ENCODE measurements around the gene SBK1. TPM values are rescaled to one million over a fixed set of nuclear protein-coding genes. Genes with fewer than 3 reads are reported as not detected.

SBK1 gene
- total and polyA plus RNA-seq, 5 experiments from 2014 or later = 5.7 to 21.3 (median 19.9) TPM

DNA sequence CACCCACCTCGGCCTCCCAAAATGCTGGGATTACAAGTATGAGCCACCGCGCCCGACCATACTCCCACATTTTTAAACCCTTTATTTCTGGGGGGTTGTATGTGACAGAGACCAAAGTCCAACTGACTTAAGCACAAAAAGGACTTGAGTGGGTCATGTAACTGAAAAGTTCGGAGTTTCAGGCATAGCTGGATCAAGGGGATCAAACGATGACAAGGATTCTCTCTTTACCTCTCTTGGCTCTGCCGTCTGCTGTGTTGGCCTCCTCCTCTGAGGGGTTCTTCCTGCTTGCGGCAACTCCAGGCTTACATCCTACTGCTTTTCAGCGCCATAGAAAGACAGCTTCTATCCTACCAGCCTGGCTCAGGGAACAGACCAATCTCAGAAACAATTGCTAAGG is 9.2 kb upstream of the SBK1 start:
- POLR2A ChIA-PET = interaction anchor here (29.8 kb wide), 1 partner anchor 23 kb away, joined by 888 read pairs; the partner anchor contains the start of gene SBK1
- Mint-ChIP-seq H3K27ac (peak overlapping the region in 3 of 10 donors; percentile 33 to 43 (median 41)), H3K4me1 (peaks cover 6 to 31% (median 22%) of the 10 kb centered on the region in 4 donors), H3K27me3 (no peaks in the 10 kb centered on the region), H3K4me3 (no peak overlapping the region), H3K36me3 (no peaks in the 10 kb centered on the region), H3K9me3 (no peaks in the 10 kb centered on the region)
- DNase-seq (no peak), ATAC-seq (no peak)

DNA sequence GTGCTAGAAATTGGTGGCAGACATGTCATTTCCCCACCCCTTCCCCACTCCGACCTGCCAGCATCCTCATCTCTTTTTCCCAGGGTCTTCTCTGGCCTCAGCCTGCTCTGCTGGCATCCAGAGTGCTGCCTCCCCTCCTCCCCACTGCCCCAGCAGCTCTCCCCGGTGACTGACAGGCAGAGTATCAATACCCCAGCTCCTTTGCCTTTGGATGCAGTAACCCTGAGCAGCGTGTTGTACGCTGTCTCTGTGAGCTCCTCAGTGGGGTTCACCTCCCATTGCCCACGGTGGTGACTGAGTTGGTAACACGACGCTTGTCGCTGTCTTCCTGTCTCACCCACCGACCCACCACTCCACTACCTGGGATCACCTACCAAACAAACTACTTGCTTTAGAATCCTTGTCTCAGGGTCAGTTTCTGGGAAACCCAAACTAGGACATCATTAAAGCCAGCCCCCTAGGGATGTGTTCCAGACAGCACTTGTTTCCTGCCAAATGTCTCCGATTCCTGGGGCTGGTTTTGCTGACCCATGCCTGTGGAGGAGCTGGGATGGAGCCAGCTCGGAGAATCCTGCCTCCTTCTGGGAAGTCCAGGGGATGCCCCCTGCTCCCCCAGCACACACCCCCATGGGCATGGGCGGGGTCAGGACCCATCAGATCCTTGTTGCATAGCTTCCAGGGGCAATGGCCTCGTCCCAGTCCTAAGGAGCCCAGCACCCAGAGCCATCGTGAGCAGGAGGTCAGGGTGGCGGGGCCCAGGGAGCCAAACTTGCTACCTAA is 8.3 kb upstream of the SBK1 start:
- H3K27ac Mint-ChIP-seq = peak overlapping the region in 8 of 10 donors; percentile 35 to 79 (median 48)
- H3K27me3 Mint-ChIP-seq = no peaks in the 10 kb centered on the region
- no peaks in the 10 kb centered on the region for H3K36me3 Mint-ChIP-seq
- H3K4me1 Mint-ChIP-seq = peaks cover 10 to 32% (median 26%) of the 10 kb centered on the region in 4 donors
- no peaks in the 10 kb centered on the region for H3K9me3 Mint-ChIP-seq
- no peak for DNase-seq
- no peak overlapping the region for H3K4me3 Mint-ChIP-seq
- POLR2A ChIA-PET = interaction anchor here (29.8 kb wide), 1 partner anchor 23 kb away, joined by 888 read pairs; the partner anchor contains the start of gene SBK1
- no peak for ATAC-seq

DNA sequence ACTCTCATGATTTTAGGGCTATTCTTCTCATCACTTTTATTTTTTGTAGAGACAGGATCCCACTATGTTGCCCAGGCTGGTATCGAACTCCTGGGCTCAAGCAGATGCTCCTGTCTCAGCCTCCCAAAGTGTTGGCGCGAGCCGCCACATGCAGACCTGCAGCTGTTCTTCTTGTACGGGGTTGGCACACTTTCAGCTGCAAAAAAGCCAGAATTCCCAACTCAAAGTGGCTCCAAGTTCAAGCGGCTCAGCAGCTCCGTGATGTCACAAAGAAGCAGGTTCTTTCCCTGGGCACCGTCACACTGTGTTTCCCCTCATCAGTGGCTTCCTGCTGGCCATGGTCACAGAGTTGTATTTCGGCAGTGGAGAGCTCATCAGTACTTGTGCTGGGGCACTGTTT is 6.7 kb upstream of the SBK1 start:
- Mint-ChIP-seq H3K36me3 (no peaks in the 10 kb centered on the region), H3K9me3 (no peaks in the 10 kb centered on the region), H3K4me3 (peak overlapping the region in 1 of 10 donors; percentile 56), H3K4me1 (peaks cover 20 to 40% (median 33%) of the 10 kb centered on the region in 4 donors), H3K27ac (peak overlapping the region in 4 of 10 donors; percentile 10 to 65 (median 46)), H3K27me3 (no peaks in the 10 kb centered on the region)
- DNase-seq (no peak), ATAC-seq (no peak)
- POLR2A ChIA-PET = interaction anchor here (29.8 kb wide), 1 partner anchor 21 kb away, joined by 888 read pairs; the partner anchor contains the start of gene SBK1

DNA sequence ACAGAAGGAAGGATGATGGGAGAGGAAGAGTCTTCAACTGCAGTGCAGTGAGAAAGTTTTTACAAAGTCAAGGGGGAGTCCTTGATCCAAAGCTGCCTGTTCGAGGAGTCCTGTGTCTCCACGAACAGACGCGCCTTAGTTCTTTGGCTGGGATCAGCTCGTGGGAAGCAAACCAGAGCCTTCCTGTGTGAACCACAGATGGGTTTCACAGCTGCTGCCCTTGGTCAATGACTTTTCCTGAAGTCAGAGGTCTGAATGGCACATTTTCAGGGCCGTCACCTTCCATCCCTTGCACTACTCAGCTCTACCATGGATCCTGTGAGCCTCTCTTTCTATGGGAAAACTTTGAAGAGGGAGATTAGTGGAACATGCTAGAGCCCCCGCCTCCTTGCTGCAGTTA is 4.2 kb upstream of the SBK1 start:
- no peaks in the 10 kb centered on the region for H3K36me3 Mint-ChIP-seq
- H3K27ac Mint-ChIP-seq = peak overlapping the region in 9 of 10 donors; percentile 34 to 92 (median 63)
- POLR2A ChIA-PET = interaction anchor here (29.8 kb wide), 1 partner anchor 18 kb away, joined by 888 read pairs; the partner anchor contains the start of gene SBK1
- DNase-seq (no peak), ATAC-seq (no peak)
- peaks cover 23 to 45% (median 40%) of the 10 kb centered on the region in 4 donors for H3K4me1 Mint-ChIP-seq
- H3K9me3 Mint-ChIP-seq = peaks cover 0 to 2% (median 0%) of the 10 kb centered on the region in 9 donors
- H3K27me3 Mint-ChIP-seq = no peaks in the 10 kb centered on the region
- H3K4me3 Mint-ChIP-seq = peak overlapping the region in 2 of 10 donors; percentile 3 to 38

DNA sequence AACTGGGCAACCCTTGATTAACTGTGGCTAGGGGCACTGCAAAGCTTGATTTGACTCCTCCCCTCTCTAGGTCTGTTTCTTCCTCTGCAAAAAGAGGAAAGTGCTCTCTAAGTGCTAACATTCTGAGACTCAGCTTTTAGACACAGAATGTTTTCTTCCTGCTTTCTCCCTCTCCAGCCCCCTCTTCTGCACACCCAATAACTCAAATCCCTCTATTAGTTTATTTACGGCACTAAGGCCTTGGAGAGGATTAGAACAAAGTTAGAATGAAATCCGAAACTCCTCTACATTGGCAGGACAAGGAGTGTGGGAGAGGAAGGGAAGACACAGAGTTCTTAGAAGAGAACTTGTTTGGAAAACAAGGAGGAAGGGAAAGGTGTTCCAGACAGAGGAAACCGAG is 3.3 kb upstream of the SBK1 start:
- POLR2A ChIA-PET = interaction anchor here (1.2 to 29.8 kb wide), 2 partner anchors 10 to 17 kb away, joined by 15 to 888 read pairs; partner anchors contain the start of gene SBK1
- Mint-ChIP-seq H3K36me3 (no peaks in the 10 kb centered on the region), H3K27me3 (no peaks in the 10 kb centered on the region), H3K4me3 (peak overlapping the region in 8 of 10 donors; percentile 22 to 63 (median 34)), H3K4me1 (peaks cover 25 to 50% (median 47%) of the 10 kb centered on the region in 4 donors), H3K9me3 (peaks cover 0 to 2% (median 0%) of the 10 kb centered on the region in 9 donors), H3K27ac (peak overlapping the region in 8 of 10 donors; percentile 45 to 92 (median 78))
- no peak for DNase-seq
- no peak for ATAC-seq

DNA sequence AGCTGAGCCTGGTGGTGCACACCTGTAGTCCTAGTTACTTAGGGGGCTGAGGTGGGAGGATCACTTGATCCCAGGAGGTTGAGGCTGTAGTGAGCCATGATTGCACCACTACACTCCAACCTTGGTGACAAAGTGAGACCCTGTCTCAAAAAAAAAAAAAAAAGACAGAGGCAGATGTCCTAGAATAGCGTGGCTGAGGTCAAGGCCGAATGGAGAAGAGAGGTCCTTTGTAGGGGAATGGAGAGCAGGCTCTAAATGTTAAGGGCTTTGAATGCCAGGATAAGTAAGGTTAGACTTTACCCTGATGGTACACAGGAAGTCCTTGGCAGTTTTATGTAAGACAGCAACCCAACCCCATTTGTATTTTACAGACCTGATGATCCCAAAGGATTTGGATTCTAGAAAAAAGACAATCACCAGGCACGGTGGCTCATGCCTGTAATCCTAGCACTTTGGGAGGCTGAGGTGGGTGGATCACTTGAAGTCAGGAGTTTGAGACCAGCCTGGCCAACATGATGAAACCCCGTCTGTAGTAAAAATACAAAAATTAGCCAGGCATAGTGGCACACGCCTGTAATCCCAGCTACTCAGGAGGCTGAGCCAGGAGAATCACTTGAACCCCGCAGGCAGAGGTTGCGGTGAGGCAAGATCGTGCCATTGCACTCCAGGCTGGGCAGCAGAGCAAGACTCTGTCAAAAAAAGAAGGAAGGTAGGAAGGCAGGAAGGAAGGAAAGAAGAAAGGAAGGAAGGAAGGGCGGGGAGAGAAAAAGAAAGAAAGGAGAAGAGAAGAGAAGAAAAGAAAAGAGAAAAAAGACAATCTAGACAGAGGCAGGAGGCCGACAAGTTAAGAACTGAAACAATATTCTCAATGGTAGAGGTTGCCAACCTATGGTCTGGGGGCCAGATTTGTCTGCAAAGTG is 2.1 kb upstream of the SBK1 start:
- no peak for DNase-seq
- Mint-ChIP-seq H3K27me3 (no peaks in the 10 kb centered on the region), H3K4me1 (peaks cover 34 to 62% (median 59%) of the 10 kb centered on the region in 4 donors), H3K36me3 (no peaks in the 10 kb centered on the region), H3K27ac (peak overlapping the region in 9 of 10 donors; percentile 61 to 92 (median 83)), H3K4me3 (peak overlapping the region; percentile 48 to 86 (median 68)), H3K9me3 (peaks cover 0 to 2% (median 0%) of the 10 kb centered on the region in 9 donors)
- POLR2A ChIA-PET = interaction anchor here (1.2 to 29.8 kb wide), 2 partner anchors 11 to 16 kb away, joined by 15 to 888 read pairs; partner anchors contain the start of gene SBK1
- no peak for ATAC-seq

DNA sequence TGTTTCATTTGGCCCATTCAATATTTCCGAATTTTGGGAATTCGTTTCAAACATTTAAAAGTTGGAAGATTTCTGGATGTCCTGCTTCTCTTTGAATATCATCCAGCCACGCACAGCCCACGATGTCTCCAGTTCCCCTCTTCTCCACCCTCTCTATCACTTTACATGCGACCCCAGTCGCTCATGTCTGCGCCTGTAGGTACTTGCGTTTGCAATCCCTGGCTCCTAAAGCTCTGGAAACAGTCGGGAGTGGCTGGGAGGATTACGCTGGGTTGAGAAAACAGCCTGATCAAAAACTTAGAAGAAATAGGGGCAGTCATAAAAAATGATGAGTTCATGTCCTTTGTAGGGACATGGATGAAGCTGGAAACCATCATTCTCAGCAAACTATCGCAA is 1.5 kb upstream of the SBK1 start:
- no peak for DNase-seq
- POLR2A ChIA-PET = interaction anchor here (29.8 to 31.4 kb wide), 2 partner anchors 2 to 16 kb away, joined by 888 read pairs; partner anchors contain the start of gene SBK1
- Mint-ChIP-seq H3K9me3 (peaks cover 0 to 2% (median 0%) of the 10 kb centered on the region in 9 donors), H3K36me3 (no peaks in the 10 kb centered on the region), H3K4me3 (peak overlapping the region; percentile 12 to 80 (median 68)), H3K27ac (peak overlapping the region in 8 of 10 donors; percentile 52 to 87 (median 81)), H3K4me1 (peaks cover 37 to 68% (median 64%) of the 10 kb centered on the region in 4 donors), H3K27me3 (no peaks in the 10 kb centered on the region)
- no peak for ATAC-seq

DNA sequence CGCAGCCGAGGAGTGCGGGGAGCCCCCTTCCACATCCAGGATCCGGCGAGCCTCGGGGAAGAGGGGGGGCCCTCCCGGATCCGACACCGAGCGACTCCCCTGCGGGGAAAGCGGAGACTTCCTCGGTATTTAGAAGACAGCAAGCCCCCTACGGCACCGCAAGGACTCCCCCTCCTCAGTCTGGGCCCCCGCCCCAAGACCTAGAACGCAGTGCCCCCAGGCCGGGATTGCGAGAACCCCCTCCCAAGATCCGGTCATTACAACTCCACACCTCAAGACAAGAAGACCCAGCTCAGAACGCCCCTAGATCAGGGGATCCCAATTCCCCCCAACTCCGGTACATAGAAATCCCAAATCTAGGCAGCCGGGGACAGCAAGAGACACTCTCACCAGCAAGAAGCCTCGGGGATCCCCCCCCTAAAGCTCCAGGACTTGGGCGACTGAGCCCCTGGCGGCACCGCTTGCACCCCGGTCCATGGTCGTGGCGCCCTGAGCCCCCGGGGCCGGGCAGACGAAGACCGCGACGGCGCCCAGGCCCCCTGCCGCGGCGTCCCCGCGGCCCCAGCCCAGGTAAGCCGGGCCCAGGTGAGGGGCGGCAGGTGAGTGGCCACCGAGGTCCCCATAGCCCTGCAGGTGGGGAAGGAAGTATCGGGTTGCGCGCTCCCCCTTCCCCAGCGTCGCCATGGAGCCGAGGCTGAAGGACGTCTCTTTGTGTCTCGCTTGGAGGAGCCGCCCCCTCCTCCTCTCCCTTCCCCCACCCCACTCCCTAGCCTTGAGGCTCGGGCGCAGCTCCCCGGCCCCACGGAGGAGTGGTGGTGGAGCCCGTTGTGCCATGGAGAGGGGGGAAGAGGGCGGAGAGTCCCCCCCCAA is 641 bp downstream of the SBK1 start:
- H3K27me3 Mint-ChIP-seq = no peaks in the 10 kb centered on the region
- peak overlapping the region; percentile 80 to 95 (median 92) for H3K27ac Mint-ChIP-seq
- H3K4me1 Mint-ChIP-seq = peaks cover 42 to 78% (median 78%) of the 10 kb centered on the region in 4 donors
- peaks cover 0 to 2% (median 0%) of the 10 kb centered on the region in 9 donors for H3K9me3 Mint-ChIP-seq
- ATAC-seq (peak; percentile 16 to 22), DNase-seq (peak in 4 of 10 donors; percentile 37 to 51 (median 48))
- peak overlapping the region; percentile 88 to 97 (median 94) for H3K4me3 Mint-ChIP-seq
- no peaks in the 10 kb centered on the region for H3K36me3 Mint-ChIP-seq
- POLR2A ChIA-PET = interaction anchor here (0.5 to 31.4 kb wide), 7 partner anchors 4 to 1784 kb away, joined by 3 to 888 read pairs (median 5); partner anchors contain the start of genes APOBR and SBK1

DNA sequence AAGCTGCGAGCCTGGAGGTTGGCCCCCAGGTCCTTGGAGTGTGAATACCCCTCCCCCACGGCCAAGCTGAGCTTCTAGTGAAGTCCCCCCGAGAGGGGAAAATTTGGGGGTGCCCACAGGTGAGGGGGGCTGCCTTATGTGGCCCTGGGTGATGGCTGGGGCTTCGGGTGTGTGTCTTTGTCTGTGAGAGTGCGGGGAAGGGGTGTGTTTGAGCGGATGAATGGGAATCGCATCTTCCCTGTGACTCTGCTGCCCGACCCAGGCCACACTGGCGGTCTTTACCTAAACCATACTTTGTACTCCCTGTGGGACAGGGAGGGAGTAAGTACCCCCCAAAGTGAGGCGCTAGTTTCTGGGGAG is 1.3 kb downstream of the SBK1 start:
- DNase-seq (peak in 1 of 10 donors; percentile 13), ATAC-seq (no peak)
- Mint-ChIP-seq H3K4me1 (peaks cover 44 to 78% (median 78%) of the 10 kb centered on the region in 4 donors), H3K27ac (peak overlapping the region; percentile 80 to 93 (median 88)), H3K27me3 (no peaks in the 10 kb centered on the region), H3K9me3 (peaks cover 0 to 2% (median 0%) of the 10 kb centered on the region in 9 donors), H3K4me3 (peak overlapping the region; percentile 64 to 94 (median 88)), H3K36me3 (no peaks in the 10 kb centered on the region)
- POLR2A ChIA-PET = interaction anchor here (0.5 to 31.4 kb wide), 5 partner anchors 5 to 200 kb away, joined by 3 to 888 read pairs (median 5); partner anchors contain the start of genes APOBR and SBK1

DNA sequence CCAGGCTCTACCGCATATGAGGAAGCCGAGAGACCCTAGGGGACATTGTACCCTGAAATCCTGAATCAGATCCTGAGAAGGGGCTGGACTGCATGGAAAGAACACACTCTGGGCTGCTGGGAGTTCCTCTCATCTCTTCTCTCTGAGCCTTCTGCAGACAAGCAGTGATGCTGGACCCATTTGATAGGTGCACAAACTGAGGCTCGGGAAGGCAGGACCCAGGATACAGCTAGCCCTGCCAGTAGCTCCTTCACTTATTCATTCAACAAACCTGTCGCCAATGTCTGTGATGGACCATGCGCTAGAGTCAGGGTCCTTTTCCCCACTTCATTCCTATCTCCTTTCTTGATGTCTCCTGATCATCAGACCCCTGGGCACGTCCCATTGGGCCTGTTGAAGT is 1.9 kb downstream of the SBK1 start:
- Mint-ChIP-seq H3K36me3 (no peaks in the 10 kb centered on the region), H3K27ac (peak overlapping the region; percentile 80 to 93 (median 88))

DNA sequence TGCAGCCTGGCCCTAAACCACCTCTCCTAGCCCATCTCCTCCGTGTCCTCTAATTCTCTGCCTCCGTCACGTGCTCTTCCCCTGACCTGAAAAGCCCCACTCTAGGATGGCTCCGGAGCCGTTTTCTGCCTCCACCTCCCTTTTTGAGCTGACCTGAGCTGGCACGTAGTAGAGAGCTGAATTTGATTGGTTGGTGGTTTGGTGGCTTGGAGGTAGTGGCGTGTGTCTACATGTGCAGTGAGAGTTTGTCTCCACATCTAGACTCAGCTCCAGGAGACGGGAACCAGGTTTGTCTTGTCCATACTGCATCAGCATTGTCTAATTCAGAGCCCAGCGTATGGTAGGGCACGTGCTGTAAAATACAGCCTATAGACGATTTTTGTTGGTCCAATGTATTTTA is 3.0 kb downstream of the SBK1 start:
- peaks cover 42 to 79% (median 77%) of the 10 kb centered on the region in 4 donors for H3K4me1 Mint-ChIP-seq
- H3K27me3 Mint-ChIP-seq = no peaks in the 10 kb centered on the region
- POLR2A ChIA-PET = interaction anchor here (0.6 to 31.4 kb wide), 4 partner anchors 6 to 746 kb away, joined by 4 to 888 read pairs (median 446); partner anchors contain the start of genes GTF3C1 and SBK1
- ATAC-seq (peak; percentile 10 to 11), DNase-seq (peak in 1 of 10 donors; percentile 24)
- peaks cover 0 to 2% (median 0%) of the 10 kb centered on the region in 9 donors for H3K9me3 Mint-ChIP-seq
- H3K4me3 Mint-ChIP-seq = peak overlapping the region; percentile 64 to 94 (median 88)
- peaks cover 0 to 6% (median 4%) of the 10 kb centered on the region in 3 donors for H3K36me3 Mint-ChIP-seq
- H3K27ac Mint-ChIP-seq = peak overlapping the region; percentile 78 to 93 (median 86)

More for the DNA sequence above, 1.9 kb downstream of the SBK1 start:
- ATAC-seq (no peak), DNase-seq (no peak)
- Mint-ChIP-seq H3K4me1 (peaks cover 40 to 78% (median 76%) of the 10 kb centered on the region in 4 donors), H3K27me3 (no peaks in the 10 kb centered on the region), H3K9me3 (peaks cover 0 to 2% (median 0%) of the 10 kb centered on the region in 9 donors), H3K4me3 (peak overlapping the region; percentile 64 to 94 (median 88))
- POLR2A ChIA-PET = interaction anchor here (0.6 to 31.4 kb wide), 4 partner anchors 5 to 200 kb away, joined by 4 to 888 read pairs (median 446); partner anchors contain the start of genes APOBR and SBK1

Measured in naive thymus-derived CD8-positive, alpha-beta T cell (primary cell).